Endodermal cell (in vitro differentiated cells): ENCODE results near the gene HERPUD1. TPM values are rescaled to one million over a fixed set of nuclear protein-coding genes. Genes with fewer than 3 reads are reported as not detected.

Source experiments
- DNase-seq: peaks from one replicate; pipeline ENCODE4 v3.0.0-alpha.2; 2017
- H3K27ac ChIP-seq: 2 replicates; pipeline ENCODE4 v1.5.1; 2013; ENCODE audit warnings: mild to moderate bottlenecking, low read depth, low read length, moderate library complexity
- H3K27me3 ChIP-seq: 2 replicates; pipeline ENCODE4 v1.6.1; 2013; ENCODE audit warnings: mild to moderate bottlenecking, low read length, moderate library complexity; ENCODE audit not compliant: insufficient read depth, control insufficient read depth, poor library complexity, severe bottlenecking
- H3K36me3 ChIP-seq: 2 replicates; pipeline ENCODE4 v1.7.0; 2013; ENCODE audit warnings: mild to moderate bottlenecking, low read length, moderate library complexity; ENCODE audit not compliant: control insufficient read depth, insufficient read depth
- H3K4me1 ChIP-seq: one replicate; pipeline ENCODE4 v1.7.0; 2013; ENCODE audit warnings: low read length; ENCODE audit not compliant: control insufficient read depth, insufficient read depth
- H3K4me3 ChIP-seq: 2 replicates; pipeline ENCODE4 v1.5.1; 2013; ENCODE audit warnings: mild to moderate bottlenecking, low read length, moderate library complexity
- H3K9ac ChIP-seq: 2 replicates; pipeline ENCODE4 v1.6.1; 2013; ENCODE audit warnings: mild to moderate bottlenecking, low read length, moderate library complexity; ENCODE audit not compliant: poor library complexity, severe bottlenecking; ENCODE audit errors: extremely low read depth
- H3K9me3 ChIP-seq: 2 replicates; pipeline ENCODE4 v1.6.1; 2013; ENCODE audit warnings: mild to moderate bottlenecking, low read length, moderate library complexity; ENCODE audit not compliant: control insufficient read depth
- H3K27ac Mint-ChIP-seq: 2 replicates; pipeline ENCODE4 v1.8.0; 2020; ENCODE audit warnings: mixed read lengths
- H3K27me3 Mint-ChIP-seq: 2 replicates; pipeline ENCODE4 v1.8.0; 2021; ENCODE audit warnings: mild to moderate bottlenecking, mixed read lengths; ENCODE audit not compliant: insufficient read depth
- H3K36me3 Mint-ChIP-seq: 2 replicates; pipeline ENCODE4 v1.8.0; 2020; ENCODE audit warnings: low read depth, mixed read lengths
- H3K4me1 Mint-ChIP-seq: 2 replicates; pipeline ENCODE4 v1.8.0; 2020; ENCODE audit warnings: mixed read lengths
- H3K4me3 Mint-ChIP-seq: 2 replicates; pipeline ENCODE4 v1.8.0; 2020; ENCODE audit warnings: mild to moderate bottlenecking, moderate library complexity, mixed read lengths
- H3K9me3 Mint-ChIP-seq: 2 replicates; pipeline ENCODE4 v1.8.0; 2020; ENCODE audit warnings: mild to moderate bottlenecking, mixed read lengths
- WGBS, 2 experiments: methylation state at CpG; one replicate each; pipeline versions ENCODE4 v1.1.5 to v1.1.7; 2013; ENCODE audit warnings: missing lambda C conversion rate in 2 of 2, mixed read lengths in 1 of 2; ENCODE audit not compliant: insufficient coverage in 1 of 2, insufficient read length in 1 of 2; 5-methylcytosine and 5-hydroxymethylcytosine counted together
- total RNA-seq, 2 donors: library from RNA; stranded (reverse); fragmentation: NEBNext Ultra II Directional in 1 of 2; extraction: Animal tissue kit (Norgen Biotek cat#: 25700) in 1 of 2; gene quantifications; 2 replicates in 1 of 2; 3 replicates in 1 of 2; pipeline ENCODE4 v1.2.1, GENCODE V29; 2021
- TF ChIP-seq, protein P1 (sequence below): fragments of 200-600 bp; sonication (generic); conservative IDR thresholded peaks from 2 replicates; pipeline ENCODE4 v1.5.0; 2021; ENCODE audit warnings: antibody characterized with exemption, mild to moderate bottlenecking

Gene HERPUD1
- total RNA-seq, 2 donors from 2014 or later, result 21.5 to 40.6 TPM

DNA sequence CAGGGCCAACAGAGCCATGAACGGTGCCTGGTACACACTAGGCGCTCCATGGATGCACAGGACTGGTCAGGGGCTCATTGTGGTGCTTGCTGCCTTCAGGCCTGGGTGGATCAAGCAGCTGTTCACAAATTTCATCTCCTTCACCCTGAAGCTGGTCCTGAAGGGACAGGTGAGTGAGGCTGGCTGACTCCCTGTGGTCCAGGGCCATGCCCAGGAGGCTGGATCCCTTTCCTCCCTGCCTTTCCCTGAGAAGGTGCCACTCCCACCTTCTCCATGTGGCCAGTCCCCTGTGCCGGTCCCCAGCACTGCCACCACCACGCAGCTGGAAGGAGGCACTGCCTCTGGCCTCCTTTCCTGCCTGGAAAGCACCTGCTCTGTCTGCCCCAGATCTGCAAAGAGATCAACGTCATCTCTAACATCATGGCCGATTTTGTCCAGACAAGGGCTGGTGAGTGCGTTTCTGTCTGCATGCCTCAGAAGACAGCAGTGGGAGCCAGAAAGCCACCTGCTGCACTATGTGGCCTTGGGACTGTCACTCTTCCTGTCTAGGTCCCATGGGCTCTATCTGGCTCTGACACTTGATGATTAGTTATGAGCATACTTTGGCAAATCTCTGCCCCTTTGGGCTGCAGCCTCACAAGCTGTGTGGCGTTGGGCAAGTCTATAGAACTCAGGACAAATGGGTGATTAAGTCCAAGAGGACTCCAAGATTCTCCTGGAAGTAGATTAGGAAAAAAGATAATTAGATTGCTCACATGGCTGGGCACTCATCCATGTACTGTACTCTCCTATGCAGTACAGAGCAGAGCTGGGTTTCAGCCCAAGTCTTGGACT lies 39.2 kb downstream of the HERPUD1 start:
- Histone ChIP-seq H3K4me3 (no peak overlapping the region), H3K27ac (no peak overlapping the region), H3K4me1 (no peaks in the 10 kb centered on the region), H3K27me3 (no peaks in the 10 kb centered on the region), H3K9ac (no peak overlapping the region), H3K36me3 (no peaks in the 10 kb centered on the region), H3K9me3 (no peaks in the 10 kb centered on the region)
- 74 to 76% methylated on average over 8 of the region's 8 CpGs for WGBS, 2 experiments
- Mint-ChIP-seq H3K27ac (no peak overlapping the region), H3K9me3 (peaks cover 7% of the 10 kb centered on the region), H3K36me3 (no peaks in the 10 kb centered on the region), H3K4me3 (no peak overlapping the region), H3K4me1 (no peaks in the 10 kb centered on the region), H3K27me3 (peaks cover 17% of the 10 kb centered on the region)
- TF ChIP-seq, protein P1, sequence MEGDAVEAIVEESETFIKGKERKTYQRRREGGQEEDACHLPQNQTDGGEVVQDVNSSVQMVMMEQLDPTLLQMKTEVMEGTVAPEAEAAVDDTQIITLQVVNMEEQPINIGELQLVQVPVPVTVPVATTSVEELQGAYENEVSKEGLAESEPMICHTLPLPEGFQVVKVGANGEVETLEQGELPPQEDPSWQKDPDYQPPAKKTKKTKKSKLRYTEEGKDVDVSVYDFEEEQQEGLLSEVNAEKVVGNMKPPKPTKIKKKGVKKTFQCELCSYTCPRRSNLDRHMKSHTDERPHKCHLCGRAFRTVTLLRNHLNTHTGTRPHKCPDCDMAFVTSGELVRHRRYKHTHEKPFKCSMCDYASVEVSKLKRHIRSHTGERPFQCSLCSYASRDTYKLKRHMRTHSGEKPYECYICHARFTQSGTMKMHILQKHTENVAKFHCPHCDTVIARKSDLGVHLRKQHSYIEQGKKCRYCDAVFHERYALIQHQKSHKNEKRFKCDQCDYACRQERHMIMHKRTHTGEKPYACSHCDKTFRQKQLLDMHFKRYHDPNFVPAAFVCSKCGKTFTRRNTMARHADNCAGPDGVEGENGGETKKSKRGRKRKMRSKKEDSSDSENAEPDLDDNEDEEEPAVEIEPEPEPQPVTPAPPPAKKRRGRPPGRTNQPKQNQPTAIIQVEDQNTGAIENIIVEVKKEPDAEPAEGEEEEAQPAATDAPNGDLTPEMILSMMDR, result no peak
- DNase-seq, result no peak

DNA sequence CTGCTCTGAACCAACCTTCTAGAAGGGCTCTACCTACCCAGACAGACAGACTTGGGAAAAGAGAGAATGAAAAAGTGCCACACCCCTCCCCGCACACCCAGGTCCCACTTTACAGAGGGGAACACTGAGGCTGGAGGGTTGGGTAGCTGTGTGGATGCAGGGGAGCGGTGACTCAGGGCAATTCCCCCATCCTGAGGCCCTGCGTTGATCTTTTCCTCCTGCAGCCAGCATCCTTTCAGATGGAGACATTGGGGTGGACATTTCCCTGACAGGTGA lies 39.8 kb downstream of the HERPUD1 start:
- TF ChIP-seq, protein P1, result no peak
- Mint-ChIP-seq H3K36me3 (no peaks in the 10 kb centered on the region), H3K27me3 (peaks cover 17% of the 10 kb centered on the region), H3K4me3 (no peak overlapping the region), H3K9me3 (peaks cover 7% of the 10 kb centered on the region), H3K4me1 (no peaks in the 10 kb centered on the region), H3K27ac (no peak overlapping the region)
- no peaks in the 10 kb centered on the region for H3K4me1 ChIP-seq
- H3K4me3 ChIP-seq, result no peak overlapping the region
- DNase-seq, result no peak
- 80 to 90% methylated on average over 2 of the region's 3 CpGs for WGBS, 2 experiments
- H3K27me3 ChIP-seq, result no peaks in the 10 kb centered on the region
- no peak overlapping the region for H3K27ac ChIP-seq
- H3K36me3 ChIP-seq, result no peaks in the 10 kb centered on the region
- no peak overlapping the region for H3K9ac ChIP-seq
- H3K9me3 ChIP-seq, result no peaks in the 10 kb centered on the region

DNA sequence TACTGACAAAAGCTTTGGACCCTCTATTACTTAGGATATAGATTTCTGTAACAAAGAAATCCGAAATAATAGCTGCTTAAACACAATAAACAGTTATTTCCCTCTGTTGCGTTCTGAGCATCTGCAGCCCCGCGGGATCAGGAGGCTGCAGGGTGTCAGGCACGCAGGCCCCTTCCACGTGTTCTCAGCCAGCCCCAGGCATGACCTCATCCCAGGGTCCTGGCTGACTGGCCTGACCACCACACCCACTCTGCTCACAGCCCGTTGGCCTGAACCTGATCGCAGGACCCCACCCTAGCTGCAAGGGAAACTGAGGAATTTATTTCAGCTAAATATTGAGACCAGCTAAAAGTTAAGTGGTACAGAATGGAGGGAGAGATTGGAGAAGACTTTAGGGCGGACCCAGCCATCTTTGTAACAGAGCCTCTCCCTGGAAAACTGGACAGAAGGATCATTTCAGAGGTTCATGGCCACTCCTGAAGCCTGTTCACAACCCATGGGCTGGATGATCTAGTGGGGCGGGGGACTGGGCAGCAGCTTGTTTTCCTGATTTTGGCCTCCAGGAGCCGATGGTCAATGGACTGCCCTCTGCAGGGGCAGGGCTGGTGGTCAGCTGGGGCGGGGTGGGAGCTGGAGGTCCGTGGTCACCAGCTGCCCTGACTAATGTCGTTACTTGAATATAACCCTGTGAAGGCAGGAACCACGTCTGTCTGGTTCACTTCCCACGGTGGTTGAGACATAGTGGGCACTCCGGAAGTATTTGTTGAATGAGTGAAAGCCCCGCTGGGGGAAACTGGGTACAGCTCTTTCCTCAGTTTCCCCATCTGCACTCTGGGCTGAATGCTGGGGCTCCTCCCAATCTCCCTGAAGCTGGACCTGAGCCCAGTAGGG lies 40.7 kb downstream of the HERPUD1 start:
- 88 to 89% methylated on average over 15 to 18 of the region's 18 CpGs for WGBS, 2 experiments
- Mint-ChIP-seq H3K9me3 (peaks cover 7% of the 10 kb centered on the region), H3K4me1 (no peaks in the 10 kb centered on the region), H3K36me3 (no peaks in the 10 kb centered on the region), H3K27me3 (peaks cover 17% of the 10 kb centered on the region), H3K27ac (no peak overlapping the region), H3K4me3 (no peak overlapping the region)
- DNase-seq, result no peak
- H3K9ac ChIP-seq, result no peak overlapping the region
- no peak overlapping the region for H3K4me3 ChIP-seq
- no peaks in the 10 kb centered on the region for H3K4me1 ChIP-seq
- H3K9me3 ChIP-seq, result no peaks in the 10 kb centered on the region
- TF ChIP-seq, protein P1, result no peak
- H3K27ac ChIP-seq, result no peak overlapping the region
- no peaks in the 10 kb centered on the region for H3K27me3 ChIP-seq
- no peaks in the 10 kb centered on the region for H3K36me3 ChIP-seq
